ENCODE data around the gene MED27. TPM values are rescaled to one million over a fixed set of nuclear protein-coding genes. Genes with fewer than 3 reads are reported as not detected.
A peak's percentile ranks its signal among the peaks of the same experiment; 100 is the strongest.

Gene MED27
- total and polyA plus RNA-seq, 2 of the 13 experiments (the other 11 are each of a cell fraction or from before 2014, with no cell fraction given): 16.9 to 19.0 TPM

- peak; percentile 99 for TF ChIP-seq CREB3 (CRISPR knock-in tag; IDR thresholded peaks at IDR 0.05)
- TF ChIP-seq SMARCE1 (IDR thresholded peaks at IDR 0.05; ENCODE audit: borderline replicate concordance): no peak
- TF ChIP-seq HDAC2 (CRISPR knock-in tag; IDR thresholded peaks at IDR 0.05): peak; percentile 95
- peak; percentile 89; the same call in 1 of the 2 replicates for TF ChIP-seq KDM3A (CRISPR knock-in tag; IDR thresholded peaks at IDR 0.05; ENCODE audit: low read depth)
- TF ChIP-seq BHLHE40 (IDR thresholded peaks at IDR 0.05; ENCODE audit: low read length): no peak
- TF ChIP-seq ZBTB26 (CRISPR knock-in tag; IDR thresholded peaks at IDR 0.05; ENCODE audit: borderline replicate concordance): peak; percentile 97
- TF ChIP-seq ZNF749 (CRISPR knock-in tag; IDR thresholded peaks at IDR 0.05; ENCODE audit: borderline replicate concordance): peak; percentile 99
- no peak for TF ChIP-seq PHF21A (CRISPR knock-in tag; IDR thresholded peaks at IDR 0.05)
- TF ChIP-seq ZNF512B (CRISPR knock-in tag; IDR thresholded peaks at IDR 0.05; ENCODE audit: borderline replicate concordance): no peak
- TF ChIP-seq KDM6A (CRISPR knock-in tag; IDR thresholded peaks at IDR 0.05; ENCODE audit: low read depth): 0 out of 2 replicates have a peak, but pooled peaks have one; percentile 46
- peak; percentile 77 for TF ChIP-seq ZNF652 (CRISPR knock-in tag; IDR thresholded peaks at IDR 0.05; ENCODE audit: borderline replicate concordance, low read depth)
- peak; percentile 88 for TF ChIP-seq TBX2 (CRISPR knock-in tag; IDR thresholded peaks at IDR 0.05; ENCODE audit: borderline replicate concordance)
- TF ChIP-seq ZNF740 (CRISPR knock-in tag; IDR thresholded peaks at IDR 0.05): peak; percentile 56; the same call in 1 of the 2 replicates
- TF ChIP-seq KAT8 (CRISPR knock-in tag; IDR thresholded peaks at IDR 0.05): peak; percentile 86
- peak; percentile 74 for TF ChIP-seq ZNF646 (CRISPR knock-in tag; IDR thresholded peaks at IDR 0.05)
- no peak for TF ChIP-seq ZNF382 (CRISPR knock-in tag; IDR thresholded peaks at IDR 0.05; ENCODE audit: borderline replicate concordance)
- TF ChIP-seq FOXJ3 (CRISPR knock-in tag; IDR thresholded peaks at IDR 0.05; ENCODE audit: borderline replicate concordance): no peak
- peak; percentile 91; the same call in 1 of the 2 replicates for TF ChIP-seq ARID2 (CRISPR knock-in tag; IDR thresholded peaks at IDR 0.05; ENCODE audit: borderline replicate concordance)
These were observed 34.5 kb upstream of the MED27 start (continued) for GRCh38 chr9:132114102-132114707.
